HG03457 (cell line): ENCODE results near the gene ZNF45.
"Not testable (repeated sequence)": the region's sequence is repeated elsewhere in the genome, so short reads cannot be mapped to it uniquely, and the experiment has no call there.

Source experiments
- ATAC-seq: cut with Tn5 transposase; IDR thresholded peaks from one replicate; pipeline ENCODE4 v1.9.1; 2021; ENCODE audit warnings: moderate number of reproducible peaks; ENCODE audit not compliant: unreplicated experiment

The ZNF45 gene

GRCh38 chr19:43914051-43914450, 21.0 kb downstream of the ZNF45 start:
- no peak for ATAC-seq

- ATAC-seq, result no peak
Measured at GRCh38 chr19:43913383-43913782, 21.7 kb downstream of the ZNF45 start.

- ATAC-seq, result no peak
Measured at GRCh38 chr19:43910884-43911283, 24.2 kb downstream of the ZNF45 start.

- no peak for ATAC-seq
Measured at GRCh38 chr19:43908659-43909058, 26.4 kb downstream of the ZNF45 start.

- ATAC-seq, result no peak
Measured at GRCh38 chr19:43906774-43907173, 28.3 kb downstream of the ZNF45 start.

- ATAC-seq, result no peak
Measured at GRCh38 chr19:43905897-43906296, 29.2 kb downstream of the ZNF45 start.

- ATAC-seq, result no peak
Measured at GRCh38 chr19:43902399-43902798, 32.7 kb downstream of the ZNF45 start.

GRCh38 chr19:43901395-43902390, 33.4 kb downstream of the ZNF45 start:
- ATAC-seq, result no peak

GRCh38 chr19:43895727-43896308, 39.3 kb downstream of the ZNF45 start:
- ATAC-seq, result no peak

- no peak for ATAC-seq
Measured at GRCh38 chr19:43883864-43884263, 51.2 kb downstream of the ZNF45 start, which contains the start of gene ZNF404. TSS of gene ZNF404 (minus strand) at chr19:43883964.

GRCh38 chr19:43880483-43880882, 54.6 kb downstream of the ZNF45 start:
- no peak for ATAC-seq

- no peak for ATAC-seq
Measured at GRCh38 chr19:43872547-43873336, 62.3 kb downstream of the ZNF45 start.

- ATAC-seq, result not testable (repeated sequence)
Measured at GRCh38 chr19:43866923-43867322, 68.2 kb downstream of the ZNF45 start.
